Spleen (tissue), 11 donors: ENCODE data around the gene SEMA3F. TPM values are rescaled to one million over a fixed set of nuclear protein-coding genes. Genes with fewer than 3 reads are reported as not detected.

Source experiments
- DNase-seq: peaks from one replicate; pipeline ENCODE4 v3.0.0-alpha.2; 2020
- H3K27ac ChIP-seq, 8 donors: fragments of 200-600 bp; sonication (generic) in 7 of 8; 1 replicate in 4 of 8; 2 replicates in 4 of 8; pipeline versions ENCODE4 v1.5.0 to v1.8.0; 2016 to 2021; ENCODE audit warnings: inconsistent platforms in 4 of 8, mild to moderate bottlenecking in 4 of 8, moderate library complexity in 1 of 8
- H3K27me3 ChIP-seq, 7 donors: fragments of 200-600 bp; sonication (generic) in 6 of 7; replicated peaks in 1 of 7; 1 replicate in 4 of 7; 2 replicates in 3 of 7; pipeline versions ENCODE4 v1.5.0 to v1.8.0; 2016 to 2021; ENCODE audit warnings: inconsistent platforms in 3 of 7, mild to moderate bottlenecking in 1 of 7
- H3K36me3 ChIP-seq, 6 donors: fragments of 200-600 bp; sonication (generic) in 5 of 6; 1 replicate in 4 of 6; 2 replicates in 2 of 6; pipeline versions ENCODE4 v1.5.0 to v1.8.0; 2016 to 2021; ENCODE audit warnings: inconsistent platforms in 2 of 6
- H3K4me1 ChIP-seq, 6 donors: fragments of 200-600 bp; sonication (generic) in 5 of 6; 1 replicate in 3 of 6; 2 replicates in 3 of 6; pipeline versions ENCODE4 v1.5.0 to v1.8.0; 2016 to 2021; ENCODE audit warnings: inconsistent platforms in 3 of 6
- H3K4me3 ChIP-seq, 8 donors: fragments of 200-600 bp; sonication (generic) in 7 of 8; 1 replicate in 4 of 8; 2 replicates in 4 of 8; pipeline versions ENCODE4 v1.5.0 to v1.8.0; 2016 to 2021; ENCODE audit warnings: inconsistent platforms in 4 of 8, mild to moderate bottlenecking in 4 of 8, moderate library complexity in 2 of 8
- H3K9me3 ChIP-seq, 8 donors: fragments of 200-600 bp; sonication (generic) in 7 of 8; 1 replicate in 4 of 8; 2 replicates in 4 of 8; pipeline versions ENCODE4 v1.5.0 to v1.8.0; 2016 to 2021; ENCODE audit warnings: inconsistent platforms in 4 of 8
- POLR2A ChIP-seq, 3 donors: fragments of 450-650 bp; IDR thresholded peaks; one replicate each; pipeline ENCODE4 v1.5.1; 2017; ENCODE audit warnings: antibody characterized with exemption in 3 of 3, mild to moderate bottlenecking in 1 of 3
- POLR2AphosphoS5 ChIP-seq, 3 donors: sonication (generic); formaldehyde crosslinking; IDR thresholded peaks; one replicate each; pipeline ENCODE4 v1.5.1; 2017; ENCODE audit warnings: antibody characterized with exemption in 3 of 3
- WGBS, 5 donors: extraction: QIAGEN DNeasy Blood & Tissue Kit in 3 of 5; methylation state at CpG; one replicate each; pipeline versions ENCODE4 v1.1.5 to v1.1.7; 2013 to 2018; 5-methylcytosine and 5-hydroxymethylcytosine counted together
- intact Hi-C: fragments of 100-400 bp; cut with DNase I; formaldehyde crosslinking; loops from one replicate; pipeline ENCODE4 v1.15.0; 2023; ENCODE audit warnings: low total_unique reads
- polyA plus RNA-seq, 3 donors: library from polyadenylated mRNA; stranded (reverse); fragments of 200-250 nt; gene quantifications; one replicate each; pipeline ENCODE4 v1.2.1, GENCODE V29; 2013
- total RNA-seq, 7 donors: library from RNA; depleted of rRNA in 3 of 7; stranded (reverse); fragments of >200 nt in 3 of 7; fragmentation: NEBNext Ultra II Directional in 4 of 7; extraction: Animal tissue kit (Norgen Biotek cat#: 25700) in 4 of 7; gene quantifications; one replicate each; pipeline versions ENCODE4 v1.1.0 to v1.2.1, GENCODE V29; 2016 to 2021
- TF ChIP-seq, protein P1 (sequence below), 11 experiments: fragments of 200-600 bp in 7 of 11; fragments of 450-650 bp in 4 of 11; sonication (generic) in 4 of 11; IDR thresholded peaks in 8 of 11; conservative IDR thresholded peaks in 3 of 11; 1 replicate in 7 of 11; 2 replicates in 4 of 11; pipeline versions ENCODE4 v1.4.0 to v1.8.0; 2016 to 2021; ENCODE audit warnings: antibody characterized with exemption in 11 of 11, inconsistent platforms in 4 of 11, mild to moderate bottlenecking in 1 of 11
- donor health status: healthy with polysubstance abuse.
- donor health status: DM: no; HTN: no; CAD: no; lungs with moderate emphysema.
- donor health status: DM: no; HTN: no; CAD: no.
- donor health status: Bipolar disorder and iron deficiency.
- donor health status: healthy.
- donor health status: DM: no; HTN: no; CAD: no.
- donor health status: DM: yes; HTN: yes; CAD: no.

SEMA3F gene
- total and polyA plus RNA-seq, 10 donors = 16.9 to 205 (median 77.9) TPM

DNA sequence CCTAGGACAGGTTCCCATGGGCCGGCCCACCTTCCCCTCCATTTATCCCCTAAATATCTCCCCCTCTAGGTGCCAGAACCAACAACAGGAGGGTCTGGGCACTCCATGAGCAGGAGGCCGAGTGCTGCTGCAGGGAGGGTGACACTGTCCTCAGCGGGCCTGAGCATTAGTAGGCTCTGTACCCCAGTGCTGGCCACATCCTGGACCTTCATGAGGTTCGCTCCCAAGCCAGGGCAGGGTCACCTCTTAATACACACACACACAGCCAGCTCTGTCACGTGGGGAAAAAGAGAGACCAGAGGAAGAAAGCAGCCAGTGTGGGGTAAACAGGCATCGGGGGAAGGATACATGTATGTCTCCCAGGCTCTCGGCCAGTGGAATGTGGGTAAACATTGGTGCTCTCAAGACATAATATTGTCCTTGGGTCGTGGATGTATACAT, 27.9 kb upstream of the SEMA3F start:
- H3K27ac ChIP-seq = no peak overlapping the region
- no peak overlapping the region for H3K4me3 ChIP-seq
- DNase-seq = no peak
- TF ChIP-seq POLR2AphosphoS5 (IDR thresholded peaks at IDR 0.05) (no peak), POLR2A (IDR thresholded peaks at IDR 0.05) (no peak)
- TF ChIP-seq, protein P1, sequence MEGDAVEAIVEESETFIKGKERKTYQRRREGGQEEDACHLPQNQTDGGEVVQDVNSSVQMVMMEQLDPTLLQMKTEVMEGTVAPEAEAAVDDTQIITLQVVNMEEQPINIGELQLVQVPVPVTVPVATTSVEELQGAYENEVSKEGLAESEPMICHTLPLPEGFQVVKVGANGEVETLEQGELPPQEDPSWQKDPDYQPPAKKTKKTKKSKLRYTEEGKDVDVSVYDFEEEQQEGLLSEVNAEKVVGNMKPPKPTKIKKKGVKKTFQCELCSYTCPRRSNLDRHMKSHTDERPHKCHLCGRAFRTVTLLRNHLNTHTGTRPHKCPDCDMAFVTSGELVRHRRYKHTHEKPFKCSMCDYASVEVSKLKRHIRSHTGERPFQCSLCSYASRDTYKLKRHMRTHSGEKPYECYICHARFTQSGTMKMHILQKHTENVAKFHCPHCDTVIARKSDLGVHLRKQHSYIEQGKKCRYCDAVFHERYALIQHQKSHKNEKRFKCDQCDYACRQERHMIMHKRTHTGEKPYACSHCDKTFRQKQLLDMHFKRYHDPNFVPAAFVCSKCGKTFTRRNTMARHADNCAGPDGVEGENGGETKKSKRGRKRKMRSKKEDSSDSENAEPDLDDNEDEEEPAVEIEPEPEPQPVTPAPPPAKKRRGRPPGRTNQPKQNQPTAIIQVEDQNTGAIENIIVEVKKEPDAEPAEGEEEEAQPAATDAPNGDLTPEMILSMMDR (IDR thresholded peaks at IDR 0.05 in 8 of 11, conservative IDR thresholded peaks at IDR 0.05 in 3 of 11) = no peak
- WGBS, 5 donors = 85 to 92% (median 86%) methylated on average over 7 to 8 of the region's 8 CpGs
- intact Hi-C loops = loop anchor here (10.0 kb wide), 1 partner anchor 148 kb away; the partner anchor contains the start of gene LSMEM2
- H3K4me1 ChIP-seq = peaks cover 2 to 46% (median 26%) of the 10 kb centered on the region in 6 donors
- H3K36me3 ChIP-seq = peaks cover 0 to 14% (median 0%) of the 10 kb centered on the region in 6 donors
- H3K27me3 ChIP-seq = no peaks in the 10 kb centered on the region
- H3K9me3 ChIP-seq = no peaks in the 10 kb centered on the region

DNA sequence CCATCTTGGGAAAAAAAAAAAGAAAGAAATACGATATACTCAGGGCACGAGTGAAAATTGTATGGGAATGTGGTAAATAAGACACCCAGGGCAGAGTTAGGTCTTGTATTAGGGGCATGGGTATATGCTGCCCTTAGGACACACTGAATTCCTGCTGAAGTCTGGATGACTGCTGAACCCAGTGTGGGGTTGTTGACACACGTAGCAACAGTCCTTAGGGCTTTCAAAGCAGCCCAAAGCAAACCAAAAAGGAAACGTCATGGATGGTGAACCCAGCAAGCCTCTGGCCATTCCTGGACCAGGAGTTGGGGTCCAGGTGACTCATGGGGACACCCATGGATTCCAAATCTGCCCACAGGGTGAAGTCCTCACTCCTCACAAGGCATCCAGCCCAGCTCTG, 27.1 kb upstream of the SEMA3F start:
- WGBS, 5 donors = 77 to 90% (median 83%) methylated on average over 4 of the region's 4 CpGs
- Histone ChIP-seq H3K9me3 (no peaks in the 10 kb centered on the region), H3K4me3 (no peak overlapping the region), H3K36me3 (peaks cover 0 to 6% (median 0%) of the 10 kb centered on the region in 6 donors), H3K27me3 (no peaks in the 10 kb centered on the region), H3K4me1 (peaks cover 0 to 39% (median 22%) of the 10 kb centered on the region in 6 donors), H3K27ac (no peak overlapping the region)
- peak; percentile 7 for DNase-seq
- TF ChIP-seq POLR2A (IDR thresholded peaks at IDR 0.05) (no peak), POLR2AphosphoS5 (IDR thresholded peaks at IDR 0.05) (no peak)
- TF ChIP-seq, protein P1 (IDR thresholded peaks at IDR 0.05 in 8 of 11, conservative IDR thresholded peaks at IDR 0.05 in 3 of 11) = no peak
- intact Hi-C loops = loop anchor here (10.0 kb wide), 1 partner anchor 147 kb away; the partner anchor contains the start of gene LSMEM2

GRCh38 chr3:50130436-50130835, 24.7 kb upstream of the SEMA3F start:
- 89 to 100% (median 94%) methylated on average over 2 of the region's 2 CpGs for WGBS, 5 donors
- intact Hi-C loops = no loop called here
- Histone ChIP-seq H3K27me3 (no peaks in the 10 kb centered on the region), H3K4me1 (peaks cover 0 to 16% (median 7%) of the 10 kb centered on the region in 6 donors), H3K4me3 (no peak overlapping the region), H3K9me3 (no peaks in the 10 kb centered on the region), H3K27ac (no peak overlapping the region), H3K36me3 (no peaks in the 10 kb centered on the region)
- DNase-seq = no peak
- TF ChIP-seq POLR2A (IDR thresholded peaks at IDR 0.05) (no peak), POLR2AphosphoS5 (IDR thresholded peaks at IDR 0.05) (no peak)
- TF ChIP-seq, protein P1 (IDR thresholded peaks at IDR 0.05 in 8 of 11, conservative IDR thresholded peaks at IDR 0.05 in 3 of 11) = no peak

DNA sequence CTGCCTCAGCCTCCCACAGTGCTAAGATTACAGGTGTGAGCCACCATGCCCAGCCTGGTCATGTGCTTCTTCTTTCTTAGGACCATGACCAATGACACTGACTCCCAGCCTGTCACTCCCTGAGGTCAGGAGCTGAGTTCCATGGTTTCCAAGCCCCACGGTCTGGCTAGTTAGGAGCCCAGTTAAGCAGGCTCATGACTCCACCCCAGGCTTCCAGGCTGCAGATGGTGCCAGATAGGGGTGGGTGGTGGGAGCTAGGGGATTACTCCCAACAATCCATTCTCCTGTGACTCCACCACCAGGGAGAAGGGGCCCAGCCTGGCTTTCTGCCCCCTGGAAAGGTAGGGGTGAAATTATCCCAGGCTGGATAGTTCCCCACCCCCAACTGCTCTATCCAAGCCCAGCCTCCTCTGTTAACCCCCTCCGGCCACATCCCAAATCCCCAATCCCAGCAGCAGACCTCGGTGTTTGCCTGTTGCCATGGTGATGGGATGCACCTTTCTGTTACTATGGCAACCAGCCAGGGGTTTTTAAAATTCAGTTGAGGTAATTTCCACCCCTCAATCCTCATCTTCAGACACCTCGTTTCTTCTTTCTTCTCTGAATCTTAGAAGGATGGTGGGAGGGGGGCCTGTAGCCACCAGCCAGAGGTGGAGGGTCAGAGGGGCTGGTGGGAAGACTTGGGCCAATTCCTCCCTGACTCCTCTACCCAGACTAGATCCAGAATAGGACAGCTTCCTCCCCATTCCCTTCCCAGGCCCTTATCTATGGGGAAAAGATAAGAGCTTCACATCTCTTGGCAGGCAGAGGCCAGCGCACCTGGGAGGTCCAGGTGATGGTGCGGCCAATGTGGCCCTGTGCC, 22.5 kb upstream of the SEMA3F start:
- Histone ChIP-seq H3K27me3 (no peaks in the 10 kb centered on the region), H3K9me3 (no peaks in the 10 kb centered on the region), H3K36me3 (no peaks in the 10 kb centered on the region), H3K27ac (no peak overlapping the region), H3K4me3 (no peak overlapping the region), H3K4me1 (peaks cover 0 to 3% (median 0%) of the 10 kb centered on the region in 6 donors)
- TF ChIP-seq POLR2A (IDR thresholded peaks at IDR 0.05) = no peak
- TF ChIP-seq, protein P1 (IDR thresholded peaks at IDR 0.05 in 8 of 11, conservative IDR thresholded peaks at IDR 0.05 in 3 of 11) = no peak
- TF ChIP-seq POLR2AphosphoS5 (IDR thresholded peaks at IDR 0.05) = no peak
- intact Hi-C loops = no loop called here
- 77 to 89% (median 80%) methylated on average over 5 to 6 of the region's 6 CpGs for WGBS, 5 donors
- no peak for DNase-seq
